GM18507 (cell line): Measurements from ENCODE around the gene CSF1.
A peak's percentile ranks its signal among the peaks of the same experiment; 100 is the strongest.
"Not testable (repeated sequence)": the region's sequence is repeated elsewhere in the genome, so short reads cannot be mapped to it uniquely, and the experiment has no call there.

ENCODE experiments used
- DNase-seq: peaks from one replicate; pipeline ENCODE4 v3.0.0; 2011; ENCODE audit warnings: low read depth; ENCODE audit not compliant: insufficient read length; ENCODE audit errors: extremely low spot score
- FAIRE-seq: peaks from 2 replicates; lab custom pipeline; 2011; peaks lifted over from hg19 to GRCh38; lab: Jason Lieb, UNC

CSF1 gene

GRCh38 chr1:109930252-109930993, 19.8 kb downstream of the CSF1 start:
- FAIRE-seq (no peak), DNase-seq (no peak)

DNA sequence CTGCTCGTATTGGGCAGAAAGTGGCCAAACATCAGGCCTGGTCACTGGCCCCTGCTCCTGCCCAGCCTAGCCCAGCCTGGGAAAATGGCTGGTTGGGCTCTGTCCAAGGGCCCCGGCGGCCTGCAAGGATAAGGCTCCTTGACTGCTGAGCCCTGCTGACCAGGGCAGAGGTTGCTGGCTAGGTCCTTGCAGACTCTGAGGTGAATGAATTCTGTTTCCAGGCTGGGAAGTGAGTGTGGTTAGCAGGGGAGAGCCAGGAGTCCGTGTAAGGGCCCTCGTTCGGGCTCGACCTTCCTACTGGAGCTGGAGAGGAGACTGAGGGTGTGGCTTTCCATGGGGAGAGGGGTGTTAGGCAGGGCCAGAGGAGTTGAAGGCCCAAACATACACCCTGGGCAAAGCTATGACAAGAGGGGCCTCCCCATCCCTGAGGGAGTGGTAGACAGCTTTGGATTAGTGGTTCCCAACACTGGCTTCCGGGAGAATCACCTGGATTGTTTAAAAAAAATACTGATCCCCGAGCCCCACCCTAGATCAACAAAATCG, 20.6 kb downstream of the CSF1 start:
- FAIRE-seq (no peak), DNase-seq (no peak)

- FAIRE-seq, result no peak
Measured at GRCh38 chr1:109931911-109932636, 21.4 kb downstream of the CSF1 start.

DNA sequence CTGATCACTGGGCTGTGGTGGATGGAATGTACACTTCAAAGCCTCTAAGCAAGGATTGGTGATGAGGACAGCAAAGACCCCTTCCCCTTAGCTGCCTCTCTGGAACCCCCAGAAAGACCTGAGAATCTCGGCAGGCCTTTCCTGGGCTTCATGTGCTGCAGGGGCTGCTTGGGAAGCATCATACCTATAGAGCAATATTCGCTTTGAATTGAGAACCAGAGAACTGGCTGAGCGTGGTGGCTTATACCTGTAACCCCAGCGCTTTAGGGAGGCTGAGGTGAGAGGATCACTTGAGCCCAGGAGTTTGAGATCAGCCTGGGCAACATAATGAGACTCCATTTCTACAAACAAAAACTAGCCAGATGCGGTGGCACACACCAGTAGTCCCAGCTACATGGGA, 22.0 kb downstream of the CSF1 start:
- FAIRE-seq, result no peak

More at GRCh38 chr1:109931911-109932636, 21.4 kb downstream of the CSF1 start:
- DNase-seq, result no peak

DNA sequence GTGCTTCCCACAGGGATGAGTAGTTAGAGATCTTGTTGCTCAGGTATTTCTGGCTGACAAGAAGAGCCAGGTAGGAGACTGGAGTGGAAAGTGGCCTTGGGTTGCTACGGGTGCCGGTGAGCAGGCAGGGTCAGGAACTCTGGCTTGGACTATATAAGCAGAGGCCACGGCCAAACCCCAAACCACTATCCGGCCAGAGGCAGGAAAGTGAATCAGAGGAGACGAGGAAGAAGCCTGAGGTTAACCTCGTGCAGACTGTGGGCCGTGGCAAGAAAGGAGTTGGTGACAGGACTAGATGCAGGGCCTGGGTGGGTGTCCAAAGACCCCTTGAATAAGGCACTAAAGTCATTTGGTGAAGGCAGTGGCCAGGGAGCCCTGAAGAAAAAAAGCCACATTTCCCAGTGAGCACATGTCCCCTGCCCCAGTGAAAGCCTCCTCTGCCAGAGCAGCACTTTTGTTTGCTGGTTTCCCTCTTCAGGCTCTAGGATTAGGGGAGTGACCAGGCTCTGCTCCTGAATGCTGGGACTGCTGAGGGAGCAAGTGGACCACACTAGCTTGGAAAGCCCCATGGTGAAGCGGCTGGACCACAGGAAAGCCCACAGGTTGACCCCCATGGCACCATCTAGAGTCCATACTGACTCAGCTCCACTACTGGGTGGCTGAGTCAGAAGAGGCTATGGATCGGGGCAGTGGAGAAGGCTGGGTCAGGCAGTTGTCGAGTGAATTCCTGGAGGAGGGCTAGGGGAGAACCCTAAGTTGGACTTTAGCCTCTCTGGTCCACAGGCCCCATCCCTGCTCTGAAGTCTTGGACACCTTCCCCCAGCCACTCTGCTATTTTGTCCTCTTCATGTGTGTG, 23.4 kb downstream of the CSF1 start:
- DNase-seq (no peak), FAIRE-seq (no peak)

More for the DNA sequence above, 22.0 kb downstream of the CSF1 start:
- DNase-seq, result no peak

DNA sequence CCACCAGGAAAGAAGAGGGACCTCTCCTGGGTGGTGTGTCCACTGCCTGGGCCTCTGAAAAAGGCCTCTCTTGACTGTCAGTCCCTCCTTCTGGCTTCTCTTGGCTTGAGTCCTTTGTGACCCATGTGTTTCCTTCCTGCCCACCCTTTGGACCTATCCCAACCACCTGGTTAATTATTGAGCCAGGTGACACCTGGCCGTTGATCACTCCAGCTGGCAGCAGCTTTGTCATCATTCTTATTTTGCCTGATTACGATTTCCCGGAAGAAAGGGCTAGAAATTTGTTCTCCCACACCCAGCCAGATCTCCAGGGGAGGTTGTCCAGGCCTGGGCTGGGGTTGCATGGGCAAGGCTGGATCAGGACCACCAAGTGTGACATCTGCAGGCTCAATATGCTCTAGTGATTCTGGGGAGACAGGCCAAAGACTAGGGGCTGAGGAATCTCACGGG, 24.8 kb downstream of the CSF1 start:
- no peak for DNase-seq
- FAIRE-seq, result peak; percentile 41

DNA sequence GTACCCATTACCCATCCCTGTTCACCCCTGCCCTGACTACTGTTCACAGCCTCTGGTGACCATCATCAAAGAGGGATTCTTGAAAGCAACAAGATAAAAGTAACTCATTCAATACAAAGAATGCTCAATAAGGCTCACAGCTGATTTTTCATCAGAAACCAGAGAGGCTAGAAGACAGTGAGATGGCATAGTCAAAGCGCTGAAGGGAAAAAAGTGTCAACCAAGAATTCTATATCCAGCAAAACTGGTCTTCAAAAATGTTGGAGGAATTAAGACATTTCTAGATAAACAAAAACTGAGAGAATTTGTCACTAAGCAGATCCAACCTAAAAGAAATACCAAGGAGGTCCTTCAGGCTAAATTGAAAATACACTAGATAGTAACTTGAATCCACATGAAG, 27.1 kb downstream of the CSF1 start:
- FAIRE-seq (no peak), DNase-seq (no peak)

DNA sequence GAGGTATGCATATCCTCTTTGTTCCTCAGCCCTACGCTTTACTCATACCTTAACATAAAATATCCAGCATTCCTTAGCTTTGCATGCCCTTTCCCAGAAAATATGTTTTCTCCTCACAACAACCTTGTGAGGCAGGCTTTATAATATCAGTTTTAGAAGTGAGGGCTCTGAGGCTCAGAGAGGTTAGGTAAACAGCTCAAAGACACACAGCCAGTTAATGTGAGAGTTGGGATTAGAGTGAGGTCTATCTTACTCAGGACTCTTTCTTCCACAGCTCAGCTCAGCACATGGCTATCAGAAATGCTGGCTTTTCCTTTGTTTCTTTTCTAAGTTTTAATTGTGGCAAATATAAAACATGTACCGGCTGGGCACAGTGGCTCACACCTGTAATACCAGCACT, 27.9 kb downstream of the CSF1 start:
- FAIRE-seq (no peak), DNase-seq (no peak)

DNA sequence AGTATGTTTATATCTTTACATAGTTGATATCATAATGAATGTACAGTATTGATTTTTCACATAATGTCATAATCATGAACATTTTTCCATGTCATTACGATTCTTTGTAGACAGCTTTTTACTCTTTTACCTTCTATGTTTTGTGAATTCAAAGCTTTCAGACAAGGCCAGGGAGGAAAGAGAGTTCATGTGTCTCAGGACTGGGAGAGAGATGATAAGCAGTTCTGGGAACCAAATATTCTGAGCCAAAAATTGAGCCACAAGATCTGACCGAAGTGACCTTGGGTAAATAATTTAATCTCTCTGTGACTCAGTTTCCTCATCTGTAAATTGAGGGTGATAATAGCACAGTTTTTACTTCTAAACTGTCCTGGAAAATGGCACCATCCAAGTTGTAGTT, 31.8 kb downstream of the CSF1 start:
- DNase-seq (no peak), FAIRE-seq (no peak)

DNA sequence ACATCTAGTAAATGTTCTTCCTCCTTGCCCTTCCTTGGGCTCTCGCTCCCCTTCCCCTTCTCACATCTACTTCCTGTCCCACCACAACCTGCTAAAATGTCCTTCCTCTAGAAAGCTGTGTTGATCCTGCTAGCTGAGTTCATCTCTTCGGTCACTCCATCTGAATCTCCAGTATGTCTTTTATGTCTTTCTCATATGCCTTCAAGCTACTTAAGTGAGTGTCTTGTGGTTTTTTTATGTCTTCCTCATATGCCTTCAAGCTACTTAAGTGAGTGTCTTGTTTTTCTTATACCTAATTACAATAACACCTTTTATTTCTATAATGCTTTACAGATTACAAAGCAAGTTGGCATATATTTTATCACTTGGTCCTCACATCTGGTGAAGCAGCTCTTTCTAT, 33.9 kb downstream of the CSF1 start:
- DNase-seq (no peak), FAIRE-seq (no peak)

GRCh38 chr1:109946511-109946910, 35.9 kb downstream of the CSF1 start:
- FAIRE-seq (no peak), DNase-seq (no peak)

GRCh38 chr1:109947582-109948284, 37.1 kb downstream of the CSF1 start:
- no peak for DNase-seq
- no peak for FAIRE-seq

- no peak for DNase-seq
- no peak for FAIRE-seq
Measured at GRCh38 chr1:109948285-109948630, 37.6 kb downstream of the CSF1 start.

- no peak for FAIRE-seq
- DNase-seq, result no peak
Measured at GRCh38 chr1:109950038-109950437, 39.4 kb downstream of the CSF1 start.

DNA sequence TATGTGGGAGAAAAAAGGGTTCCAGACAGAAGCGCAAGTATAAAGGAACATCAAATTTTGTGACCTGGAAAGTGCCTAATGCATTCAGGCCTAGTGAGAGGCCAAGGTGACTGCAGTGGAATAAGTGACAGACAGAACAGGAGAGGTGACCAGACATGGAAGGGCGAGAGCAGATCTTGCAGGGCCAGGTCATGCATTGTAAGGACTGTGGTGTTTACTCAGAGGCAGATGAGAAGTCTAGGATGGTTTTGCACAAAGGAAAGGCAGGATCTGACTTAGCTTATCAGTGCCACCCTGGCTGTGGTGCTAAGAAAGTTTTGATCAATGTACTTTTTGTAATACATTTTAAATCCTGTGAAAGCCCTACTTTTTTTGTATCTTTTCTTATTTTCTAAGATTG, 39.9 kb downstream of the CSF1 start:
- FAIRE-seq, result no peak
- DNase-seq, result no peak

GRCh38 chr1:109951501-109951900, 40.9 kb downstream of the CSF1 start:
- DNase-seq, FAIRE-seq: not testable (repeated sequence)

DNA sequence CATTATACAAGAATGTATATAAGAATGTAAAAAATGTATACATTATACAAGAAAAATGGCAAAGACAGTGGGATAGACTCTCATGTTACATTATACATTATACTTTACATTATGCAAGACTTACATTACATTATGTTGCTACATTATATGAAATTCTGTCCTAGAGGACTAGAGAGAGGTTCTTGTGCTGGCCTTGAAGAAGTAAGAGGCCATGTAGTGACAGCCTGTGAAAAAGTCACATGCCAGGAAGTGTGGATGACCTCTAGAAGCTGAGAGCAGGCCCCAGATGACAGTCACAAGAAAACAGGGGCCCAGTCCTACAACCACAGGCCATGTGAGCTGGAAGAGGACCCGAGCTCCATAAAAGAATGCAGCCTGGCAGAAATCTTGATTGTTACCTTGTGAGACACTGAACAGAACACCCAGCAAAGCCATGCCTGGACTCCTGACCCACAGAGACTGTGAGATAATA, 43.4 kb downstream of the CSF1 start:
- DNase-seq (no peak), FAIRE-seq (no peak)

- no peak for DNase-seq
- no peak for FAIRE-seq
Measured at GRCh38 chr1:109959632-109959973, 49.0 kb downstream of the CSF1 start.

DNA sequence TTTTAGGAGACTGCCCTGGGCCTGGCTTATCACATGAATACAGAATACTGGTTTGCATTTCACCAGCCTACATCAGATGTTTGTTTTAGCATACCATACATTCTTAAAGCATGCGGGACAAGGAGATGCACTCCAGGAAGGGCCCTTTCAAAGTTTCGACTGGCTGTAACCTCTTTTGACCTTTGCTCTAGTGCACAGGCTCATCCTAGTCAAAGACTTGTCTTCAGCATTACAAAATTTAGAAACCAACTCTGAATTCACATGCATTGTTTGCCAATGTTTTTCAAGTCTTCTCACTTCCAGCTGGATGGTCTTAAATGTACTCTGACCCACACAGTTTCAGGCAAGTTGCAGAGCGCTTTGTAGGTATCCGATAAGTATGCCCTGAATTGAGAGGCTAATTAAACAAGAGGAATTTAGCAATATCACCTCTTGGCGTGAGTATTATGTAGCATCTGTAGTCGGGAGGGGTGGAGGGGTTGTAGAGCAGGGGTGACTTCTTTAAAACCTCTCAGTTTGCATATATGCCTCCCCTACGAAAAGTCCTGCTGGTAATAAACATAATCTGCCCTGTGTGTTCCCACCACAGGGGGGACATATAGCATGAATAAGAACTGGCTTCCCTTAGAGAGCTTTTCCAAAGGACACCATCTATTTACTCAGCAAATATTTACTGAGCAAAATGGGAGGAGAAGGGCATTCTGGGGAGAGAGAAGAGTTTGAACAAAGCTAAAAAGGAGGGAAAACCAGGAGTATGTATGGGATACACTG, 49.5 kb downstream of the CSF1 start:
- FAIRE-seq, result no peak
- no peak for DNase-seq
